ENCODE results near the gene POLD1. TPM values are rescaled to one million over a fixed set of nuclear protein-coding genes. Genes with fewer than 3 reads are reported as not detected.

POLD1 gene
- total and polyA plus RNA-seq, 4 experiments from 2014 or later: 29.3 to 41.1 (median 35.6) TPM

Other genes with a start within 250 kb of the POLD1 start
- gene IZUMO2, start 221.1 kb upstream of the POLD1 start, total RNA-seq: not detected
- gene IZUMO2, start 221.1 kb upstream of the POLD1 start, polyA plus RNA-seq: not detected
- gene MYH14, start 180.7 kb upstream of the POLD1 start, total RNA-seq: not detected
- not detected for gene MYH14, start 180.7 kb upstream of the POLD1 start, polyA plus RNA-seq
- gene KCNC3, start 55.0 kb upstream of the POLD1 start, total RNA-seq: 1 to 10 TPM; 1.6 to 1.7 TPM
- not detected for gene KCNC3, start 55.0 kb upstream of the POLD1 start, polyA plus RNA-seq
- 1 to 10 TPM; 4.8 to 6.6 TPM for gene NAPSA, start 18.7 kb upstream of the POLD1 start, total RNA-seq
- gene NAPSA, start 18.7 kb upstream of the POLD1 start, polyA plus RNA-seq: under 1 TPM; 0.57 to 0.61 TPM
- 100 to 1,000 TPM; 103 to 109 TPM for gene NR1H2, start 7.9 kb upstream of the POLD1 start, total RNA-seq
- gene NR1H2, start 7.9 kb upstream of the POLD1 start, polyA plus RNA-seq: 10 to 100 TPM; 86.9 to 88.0 TPM
- gene SPIB, start 34.6 kb downstream of the POLD1 start, total RNA-seq: not detected
- gene SPIB, start 34.6 kb downstream of the POLD1 start, polyA plus RNA-seq: 1 to 10 TPM in 1 of 2 donors, not detected in 1; 1.9 TPM
- not detected for gene MYBPC2, start 48.5 kb downstream of the POLD1 start, total RNA-seq
- under 1 TPM in 1 of 2 donors, not detected in 1; 0.10 TPM for gene MYBPC2, start 48.5 kb downstream of the POLD1 start, polyA plus RNA-seq
- gene EMC10, start 92.2 kb downstream of the POLD1 start, total RNA-seq: 10 to 100 TPM; 83.7 to 92.6 TPM
- gene EMC10, start 92.2 kb downstream of the POLD1 start, polyA plus RNA-seq: 10 to 100 TPM in 1 of 2 donors, 1 to 10 TPM in 1; 7.8 to 10.1 TPM
- under 1 TPM in 1 of 2 experiments, not detected in 1; 0.61 TPM for gene GARIN5A, start 92.5 kb downstream of the POLD1 start, total RNA-seq
- gene GARIN5A, start 92.5 kb downstream of the POLD1 start, polyA plus RNA-seq: under 1 TPM; 0.39 to 0.44 TPM
- gene JOSD2, start 126.8 kb downstream of the POLD1 start, total RNA-seq: 10 to 100 TPM; 29.5 to 35.8 TPM
- 10 to 100 TPM; 22.4 to 28.0 TPM for gene JOSD2, start 126.8 kb downstream of the POLD1 start, polyA plus RNA-seq
- not detected for gene ASPDH, start 129.6 kb downstream of the POLD1 start, total RNA-seq
- not detected for gene ASPDH, start 129.6 kb downstream of the POLD1 start, polyA plus RNA-seq
- gene LRRC4B, start 184.1 kb downstream of the POLD1 start, total RNA-seq: not detected
- gene LRRC4B, start 184.1 kb downstream of the POLD1 start, polyA plus RNA-seq: under 1 TPM in 1 of 2 donors, not detected in 1; 0.08 TPM

Measured in CD4-positive, alpha-beta memory T cell (primary cell).